ENCODE data around the gene MATCAP1. TPM values are rescaled to one million over a fixed set of nuclear protein-coding genes. Genes with fewer than 3 reads are reported as not detected.
A peak's percentile ranks its signal among the peaks of the same experiment; 100 is the strongest.

The MATCAP1 gene
- total RNA-seq, 1 donor from 2014 or later = 6.7 TPM

DNA sequence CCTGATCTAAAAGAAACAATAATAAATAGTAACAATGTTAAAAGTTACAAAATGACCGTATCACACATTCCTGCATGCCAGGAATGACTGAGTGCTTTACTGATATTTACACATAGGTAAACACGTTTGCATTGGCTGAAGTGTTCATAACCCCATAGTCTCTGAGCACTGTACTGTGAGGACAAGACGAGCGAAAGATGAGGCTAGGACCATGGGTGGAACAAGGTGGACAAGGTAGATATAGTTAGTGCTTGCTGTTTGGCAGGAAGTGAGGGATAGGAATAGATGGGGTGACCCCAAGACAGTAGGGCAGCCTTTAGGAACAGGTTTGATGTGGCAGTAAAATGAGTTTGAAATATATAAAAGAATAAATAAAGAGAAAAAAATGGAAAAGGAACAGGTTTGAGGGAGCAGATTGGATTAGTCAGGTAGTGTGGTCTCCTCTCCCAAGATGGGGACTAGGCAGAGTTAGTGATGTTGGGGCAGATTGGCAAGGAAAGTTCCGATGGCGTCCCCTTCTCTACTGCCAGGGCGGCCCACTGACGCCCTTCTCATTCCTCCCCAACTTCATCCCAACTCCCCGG, 7.7 kb upstream of the MATCAP1 start:
- no peak for DNase-seq (ENCODE audit: low read depth in 2 of 2)

DNA sequence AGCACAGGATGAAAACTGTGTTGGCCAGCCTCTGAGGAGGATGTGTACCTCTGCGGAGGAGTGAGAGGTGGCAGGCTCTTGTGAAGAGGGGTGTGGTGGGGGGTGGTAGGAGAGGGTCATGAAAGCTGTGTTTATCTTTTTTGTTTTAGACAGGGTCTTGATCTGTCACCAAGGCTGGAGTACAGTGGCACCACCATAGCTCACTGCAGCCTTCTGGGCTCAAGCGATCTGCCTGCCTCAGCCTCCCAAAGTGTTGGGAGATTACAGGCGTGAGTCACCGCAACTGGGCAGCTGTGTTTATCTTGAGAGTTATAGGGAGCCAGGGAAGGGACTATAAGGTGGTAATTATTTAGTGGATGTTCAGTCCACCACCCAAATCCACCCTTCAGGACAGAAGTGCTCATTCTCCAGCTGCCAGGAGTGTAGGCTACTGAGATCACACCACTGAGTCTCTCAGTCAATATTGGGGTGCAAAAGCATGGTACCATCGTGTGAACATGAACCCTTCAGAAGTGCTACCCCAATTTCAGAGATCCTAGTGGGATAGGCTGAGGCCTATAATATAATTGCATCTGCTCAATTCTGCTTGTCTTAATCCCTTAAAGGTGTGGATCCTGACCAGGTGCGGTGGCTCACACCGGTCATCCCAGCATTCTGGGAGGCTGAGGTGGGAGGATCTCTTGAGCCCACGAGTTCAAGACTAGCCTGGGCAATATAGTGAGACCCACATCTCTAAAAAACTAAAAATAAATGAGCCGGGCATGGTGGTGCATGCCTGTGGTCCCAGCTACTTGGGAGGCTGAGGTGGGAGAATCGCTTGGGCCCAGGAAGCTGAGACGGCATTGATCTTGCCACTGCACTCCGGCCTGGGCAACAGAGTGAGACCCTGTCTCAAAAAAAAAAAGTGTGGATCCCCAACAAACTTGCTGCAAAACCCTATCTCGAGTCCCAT, 7.0 kb upstream of the MATCAP1 start:
- peak in 1 of 2 donors; percentile 34 for DNase-seq (ENCODE audit: low read depth in 2 of 2)

DNA sequence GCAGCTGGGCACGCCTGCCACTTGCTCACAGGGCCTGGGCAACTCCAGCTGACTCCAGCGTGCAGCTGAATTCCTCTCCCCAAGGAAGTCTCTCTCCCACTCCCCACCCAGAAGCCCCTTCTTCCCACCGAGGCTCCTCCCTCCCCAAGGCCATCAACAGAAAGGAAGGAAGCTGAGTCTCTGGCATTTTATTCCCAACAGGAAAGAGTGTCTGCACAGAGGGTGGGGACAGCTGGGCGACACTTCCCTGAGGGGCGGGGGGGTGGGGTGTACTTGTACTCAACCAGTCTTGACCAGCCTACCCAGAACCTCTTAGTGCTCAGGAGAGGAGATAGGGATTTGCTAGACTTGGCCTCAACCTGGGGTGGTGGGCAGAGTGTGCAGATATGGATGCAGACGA, 6.3 kb upstream of the MATCAP1 start, which contains the start of gene EXOC3L1:
Gene EXOC3L1, minus strand, starts transcription at position 96 of the 400 bp plus-strand sequence. CDS start 460 bp downstream, outside the sequence.
- no peak for DNase-seq (ENCODE audit: low read depth in 2 of 2)

DNA sequence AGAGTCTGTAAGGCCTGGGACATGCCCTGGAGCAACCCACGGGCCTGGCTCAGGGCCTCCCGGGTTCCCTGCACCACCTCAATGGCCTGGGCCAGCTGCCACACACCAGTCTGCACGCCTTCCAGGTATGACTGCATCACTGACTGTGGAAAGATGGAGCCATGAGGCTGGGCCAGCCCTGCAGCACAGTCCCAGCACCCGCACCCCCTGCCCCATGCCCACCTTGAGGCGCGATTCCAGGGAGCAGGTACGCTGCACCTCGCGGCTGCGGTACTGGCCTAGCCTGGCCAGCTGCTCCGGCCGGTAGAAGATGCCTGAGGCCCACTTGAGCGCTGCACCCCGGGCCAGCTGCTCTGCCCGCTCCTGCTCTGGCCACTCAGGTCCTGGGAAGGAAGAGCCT, 5.0 kb upstream of the MATCAP1 start:
- no peak for DNase-seq (ENCODE audit: low read depth in 2 of 2)

DNA sequence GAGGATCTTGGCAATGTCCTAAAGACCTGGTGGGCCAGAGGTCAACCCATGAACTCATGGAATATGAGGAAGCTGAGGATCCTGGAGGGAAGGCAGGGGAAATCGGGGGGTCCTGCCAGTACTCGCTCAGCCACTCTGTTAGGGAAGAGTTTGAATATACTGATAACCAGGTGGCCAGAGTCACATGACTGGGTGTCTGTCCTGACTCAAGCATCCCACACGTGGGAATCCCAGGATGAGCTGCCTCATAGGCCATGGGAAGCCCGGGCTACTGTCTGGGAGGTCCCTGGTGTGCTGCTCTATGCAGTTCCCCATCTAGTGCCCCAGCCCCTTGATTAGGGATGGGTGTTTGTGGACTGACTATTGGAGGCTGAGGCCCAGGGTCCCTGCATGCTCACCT, 4.6 kb upstream of the MATCAP1 start:
- no peak for DNase-seq (ENCODE audit: low read depth in 2 of 2)

DNA sequence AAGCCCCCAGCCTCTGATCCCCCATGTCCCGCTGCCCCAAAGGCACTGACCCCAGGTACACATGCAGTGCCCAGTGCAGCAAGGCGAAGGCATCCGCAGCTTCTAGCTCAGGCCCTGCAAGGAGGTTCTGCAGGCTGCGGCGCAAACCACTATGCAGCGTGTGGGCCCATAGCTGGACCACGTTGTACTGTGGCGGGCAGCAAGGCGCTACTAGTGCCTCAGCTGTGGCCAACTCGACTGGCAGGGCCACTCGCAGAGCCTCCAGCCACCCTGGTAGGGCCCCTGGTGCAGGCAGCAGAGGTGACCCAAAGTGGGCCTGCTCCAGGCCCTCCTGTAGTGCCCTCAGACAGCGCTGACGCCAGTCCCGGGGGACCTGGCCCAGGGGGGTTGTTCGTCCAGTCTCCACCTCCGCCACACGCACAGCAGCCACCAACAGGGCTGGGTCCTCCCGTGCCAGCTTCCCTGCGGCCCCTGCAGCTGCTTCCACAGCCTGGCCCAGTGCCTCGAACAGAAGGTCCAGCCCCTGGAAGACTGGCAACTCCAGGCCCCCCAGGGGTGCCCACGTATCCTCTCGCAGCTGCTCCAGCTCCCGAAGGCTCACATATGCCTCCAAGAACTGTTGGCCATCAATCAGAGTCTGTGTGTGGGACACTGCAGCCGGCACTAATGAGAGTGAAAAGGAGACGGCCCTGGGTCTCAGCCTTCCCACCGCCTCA, 3.6 kb upstream of the MATCAP1 start:
- DNase-seq (ENCODE audit: low read depth in 2 of 2) = no peak

DNA sequence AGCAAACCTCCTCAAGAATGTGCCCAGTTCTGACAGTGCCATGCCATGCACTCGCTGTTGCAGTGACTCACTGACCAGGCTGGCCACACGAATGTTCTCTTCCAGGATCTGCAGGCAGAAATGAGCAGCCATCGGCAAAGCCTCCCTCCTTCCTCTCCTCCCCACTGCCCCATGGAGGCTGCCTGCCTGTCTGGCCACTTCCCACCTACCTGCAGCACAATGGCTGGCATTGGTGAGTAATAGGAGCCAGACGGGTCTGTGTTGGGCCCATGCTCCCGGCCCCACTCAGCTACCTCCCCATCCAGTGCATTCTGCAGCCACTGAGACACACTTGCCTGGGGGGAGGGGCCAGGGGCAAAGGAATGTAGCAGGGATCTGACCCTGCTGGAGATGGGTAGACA, 2.8 kb upstream of the MATCAP1 start:
- DNase-seq (ENCODE audit: low read depth in 2 of 2) = no peak

DNA sequence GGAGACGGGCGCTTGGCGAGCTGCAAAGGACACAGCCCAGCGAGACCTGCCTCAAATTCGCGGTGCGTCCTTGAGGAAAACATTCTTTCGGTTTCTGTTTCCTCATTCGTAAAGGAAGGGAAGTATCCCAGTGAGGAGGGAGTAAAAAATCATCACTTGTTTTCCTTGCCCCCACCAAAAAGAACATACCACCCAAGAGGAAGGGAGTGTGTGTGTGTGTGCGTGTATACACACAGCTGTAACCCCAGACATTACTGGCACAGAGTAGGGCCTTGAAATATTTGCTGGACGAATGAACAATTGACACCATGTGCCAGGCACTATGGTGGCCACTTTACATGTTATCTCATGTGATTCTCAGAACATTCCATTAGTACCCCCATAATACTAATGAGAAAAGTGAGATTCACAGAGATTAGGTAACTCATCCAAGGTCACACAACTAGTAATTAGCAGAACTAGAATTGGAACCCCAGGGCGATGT, 1.9 kb upstream of the MATCAP1 start:
- DNase-seq (ENCODE audit: low read depth in 2 of 2) = no peak

DNA sequence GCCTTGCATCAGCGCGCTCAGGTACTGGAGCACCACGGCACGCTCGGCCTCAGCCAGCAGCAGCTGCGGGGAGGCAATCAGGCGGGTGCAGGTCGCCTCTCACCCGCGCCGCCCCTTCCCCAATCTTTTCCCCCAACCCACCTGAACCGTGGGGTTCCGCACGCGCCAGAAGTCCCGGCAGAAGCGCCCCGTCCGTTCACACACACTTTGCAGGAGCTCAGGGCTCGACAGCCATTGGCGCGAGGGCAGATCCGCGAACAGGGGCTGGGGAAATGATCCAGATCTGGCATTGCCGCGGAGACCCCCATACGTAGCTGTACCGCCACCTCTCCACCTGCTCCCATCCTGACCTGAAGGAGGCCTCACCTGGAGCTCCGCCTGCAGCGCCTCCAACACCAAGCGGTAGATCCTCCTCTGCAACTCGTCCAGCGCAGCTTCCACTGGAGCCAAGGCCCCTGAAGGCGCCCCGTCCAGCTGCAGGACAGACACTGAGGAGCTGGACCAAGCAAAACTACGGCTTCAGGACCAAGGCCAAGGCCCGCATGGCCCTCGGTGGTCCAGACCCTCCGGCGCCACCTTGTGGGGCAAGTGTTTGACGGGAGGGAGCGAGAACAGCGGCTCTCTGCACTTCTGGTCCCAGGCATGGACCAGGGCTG, 1.4 kb upstream of the MATCAP1 start:
- DNase-seq (ENCODE audit: low read depth in 2 of 2) = peak; percentile 60 to 88

DNA sequence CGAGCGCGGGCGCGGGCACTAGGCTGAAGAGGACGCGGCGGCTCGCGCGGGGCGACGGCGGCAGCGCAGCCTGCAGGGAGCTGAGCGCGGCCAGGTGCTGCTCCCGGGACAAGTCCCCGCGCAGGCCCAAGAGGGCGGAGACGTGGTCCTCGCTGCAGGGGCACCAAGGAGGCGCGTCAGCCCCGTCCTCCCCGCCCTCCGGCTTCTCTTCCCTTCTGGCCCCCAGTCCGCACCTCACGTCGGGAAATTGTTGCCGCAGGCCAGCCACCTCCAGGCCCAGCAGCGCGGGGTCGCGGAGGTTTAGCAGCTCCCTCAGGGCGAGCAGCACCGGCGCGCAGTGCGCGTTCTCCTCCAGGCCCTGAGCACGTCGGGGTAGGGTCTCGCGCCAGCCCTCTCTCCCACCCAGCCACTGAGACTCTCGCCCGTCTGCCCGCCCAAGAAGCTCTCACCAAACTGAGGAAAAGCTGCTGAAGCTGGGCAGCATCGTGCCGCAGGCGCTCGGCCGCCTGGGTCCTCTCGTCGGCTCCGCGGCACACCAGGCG, 761 bp upstream of the MATCAP1 start:
- DNase-seq (ENCODE audit: low read depth in 2 of 2) = no peak

DNA sequence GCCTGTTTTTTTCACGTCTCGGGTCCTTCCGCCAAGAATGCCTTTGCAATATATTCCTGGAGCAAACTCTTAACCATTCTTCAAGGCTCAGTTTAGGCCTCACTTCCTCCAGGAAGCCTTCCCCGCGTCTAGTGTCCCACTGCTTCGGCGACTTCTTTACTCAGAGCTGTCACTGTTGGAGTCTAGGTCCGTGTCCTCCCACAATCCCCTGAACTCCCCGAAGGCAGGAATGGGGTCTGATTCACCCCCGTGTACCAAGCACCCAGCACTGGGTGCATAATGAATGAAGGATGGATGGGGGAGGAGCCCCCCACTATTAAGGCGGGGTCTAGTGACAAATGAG, 508 bp downstream of the MATCAP1 start:
- DNase-seq (ENCODE audit: low read depth in 2 of 2) = no peak

DNA sequence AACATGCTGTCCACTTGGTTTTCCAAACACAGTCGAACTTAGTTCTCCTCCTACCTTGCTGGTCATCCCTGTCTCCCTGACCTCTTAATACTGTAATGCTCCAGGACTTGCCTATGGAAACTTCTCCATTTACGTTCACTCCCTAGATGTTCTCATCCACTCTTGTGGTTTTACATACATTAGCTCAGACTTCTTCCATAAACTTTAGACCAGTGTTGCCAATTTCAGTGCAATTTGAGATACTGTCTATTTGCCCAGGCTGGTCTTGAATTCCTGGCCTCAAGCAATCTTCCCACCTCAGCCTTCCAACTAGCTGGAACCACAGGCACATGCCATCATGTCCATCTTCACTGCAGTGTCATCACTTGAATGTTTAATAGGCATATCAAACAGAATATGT, 1.5 kb downstream of the MATCAP1 start:
- no peak for DNase-seq (ENCODE audit: low read depth in 2 of 2)

DNA sequence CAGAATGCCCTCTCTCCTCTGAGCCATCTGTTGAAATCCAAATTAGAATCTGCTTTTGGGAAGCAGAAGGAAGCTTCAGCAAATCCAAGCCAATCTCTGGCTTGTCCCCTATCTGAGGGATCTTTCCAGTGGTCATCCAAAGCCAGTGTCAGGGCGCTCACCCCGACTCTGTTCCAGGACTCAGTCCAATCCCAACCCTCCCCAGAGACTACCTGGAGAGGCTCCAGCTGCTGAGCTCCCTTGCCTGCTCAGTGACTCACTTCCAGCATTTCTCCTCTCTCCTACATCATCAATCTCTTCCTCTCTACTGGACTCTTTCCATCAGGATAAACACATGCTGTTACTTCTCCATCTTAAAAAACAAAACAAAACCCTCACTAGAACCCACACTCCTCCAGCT, 2.4 kb downstream of the MATCAP1 start:
- DNase-seq (ENCODE audit: low read depth in 2 of 2) = peak in 1 of 2 donors; percentile 70

DNA sequence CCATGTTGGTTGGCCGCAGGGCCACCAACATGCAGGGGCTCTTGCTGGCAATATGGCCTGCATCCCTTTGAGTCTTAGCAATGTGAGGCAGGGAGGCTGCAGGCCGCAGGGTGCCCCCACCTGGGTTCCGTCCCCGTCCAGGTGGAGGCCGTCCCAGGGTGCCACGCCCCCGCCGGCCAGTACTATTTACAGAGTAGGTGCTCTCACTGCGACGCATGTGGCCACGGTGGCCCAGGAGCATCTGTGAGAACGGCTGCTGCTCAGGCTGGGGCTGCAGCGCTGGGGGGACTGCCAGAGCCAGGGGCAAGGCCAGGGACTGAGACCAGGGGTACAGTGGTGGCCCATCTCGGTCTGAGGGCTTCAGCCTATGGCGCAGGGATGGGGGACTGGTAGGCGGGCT, 3.6 kb downstream of the MATCAP1 start:
- DNase-seq (ENCODE audit: low read depth in 2 of 2) = no peak

DNA sequence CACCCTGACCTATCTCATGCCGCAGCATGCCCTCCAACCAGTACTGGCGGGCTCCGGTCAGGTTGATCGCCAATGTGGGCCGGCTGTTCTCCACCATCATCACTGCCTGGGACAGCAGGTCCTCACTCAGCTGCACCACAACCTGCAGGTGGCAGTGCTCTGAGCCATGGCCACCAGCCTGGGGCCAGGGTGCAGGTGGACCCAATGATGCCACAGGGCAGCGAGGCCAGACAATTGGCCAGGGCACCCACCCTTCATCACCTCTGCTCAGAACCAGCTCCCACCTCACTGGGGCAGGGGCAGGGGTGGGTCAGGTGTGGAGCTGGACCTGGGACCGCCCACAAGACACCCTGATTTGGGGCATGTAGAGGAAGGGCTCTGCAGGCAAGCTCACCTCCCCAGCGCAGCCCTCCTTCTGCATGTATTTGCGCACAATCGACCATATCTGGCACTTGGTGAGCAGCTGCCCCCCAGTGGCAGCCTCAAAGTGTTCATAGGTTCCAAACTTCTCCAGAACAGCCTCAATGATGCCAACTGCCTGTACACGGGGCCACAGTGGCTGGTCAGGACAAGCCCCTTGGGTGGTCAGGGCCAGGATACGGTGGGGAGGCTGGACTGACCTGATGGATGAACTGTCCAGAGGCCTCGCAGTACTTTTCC, 4.2 kb downstream of the MATCAP1 start:
- peak in 1 of 2 donors; percentile 24 for DNase-seq (ENCODE audit: low read depth in 2 of 2)

DNA sequence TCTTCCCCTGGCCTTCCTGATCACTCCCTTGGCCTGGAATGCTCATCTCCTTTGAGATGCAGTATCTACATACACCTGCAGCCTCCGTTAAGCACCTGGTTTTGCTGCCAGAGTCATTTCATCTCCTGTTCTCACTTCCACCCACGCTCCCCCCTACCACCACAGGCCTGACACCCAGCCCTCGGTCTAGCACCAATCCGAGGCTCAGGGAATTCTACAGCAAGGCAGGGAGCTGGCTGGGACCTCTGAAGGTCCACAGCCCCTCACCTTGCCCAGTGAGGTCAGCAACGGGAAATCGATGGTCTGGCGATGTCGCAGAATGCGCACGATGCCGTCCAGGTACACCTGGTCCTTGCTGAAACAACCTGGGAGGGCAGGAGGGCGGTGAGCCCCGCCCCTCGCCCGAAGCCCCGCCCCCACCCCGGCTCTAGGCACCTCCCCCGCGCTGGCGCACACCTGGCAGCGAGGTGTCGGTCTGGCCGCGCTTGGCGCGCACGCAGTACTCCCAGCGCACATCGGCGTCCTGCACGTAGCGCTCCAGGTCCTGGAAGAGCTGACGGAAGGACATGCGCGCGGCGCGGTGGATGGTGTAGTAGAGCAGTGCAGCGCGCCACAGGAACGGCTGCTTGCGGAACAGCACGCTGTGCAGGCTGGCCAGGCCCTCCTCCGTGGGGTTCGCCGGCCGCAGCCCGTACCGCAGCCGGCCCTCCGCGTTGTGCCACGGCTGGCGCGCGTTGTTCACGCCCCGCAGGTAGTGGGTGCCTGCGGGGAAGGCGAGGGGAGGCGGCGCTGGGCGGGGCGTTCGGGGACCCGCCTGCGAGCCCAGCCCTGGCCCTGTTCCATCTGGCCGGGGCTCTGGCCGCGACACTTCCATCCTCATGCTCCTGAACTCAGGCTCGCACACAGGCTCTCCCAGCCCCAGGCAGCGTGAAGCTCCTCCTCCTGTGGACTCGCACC, 5.7 kb downstream of the MATCAP1 start:
- DNase-seq (ENCODE audit: low read depth in 2 of 2) = peak in 1 of 2 donors; percentile 57

DNA sequence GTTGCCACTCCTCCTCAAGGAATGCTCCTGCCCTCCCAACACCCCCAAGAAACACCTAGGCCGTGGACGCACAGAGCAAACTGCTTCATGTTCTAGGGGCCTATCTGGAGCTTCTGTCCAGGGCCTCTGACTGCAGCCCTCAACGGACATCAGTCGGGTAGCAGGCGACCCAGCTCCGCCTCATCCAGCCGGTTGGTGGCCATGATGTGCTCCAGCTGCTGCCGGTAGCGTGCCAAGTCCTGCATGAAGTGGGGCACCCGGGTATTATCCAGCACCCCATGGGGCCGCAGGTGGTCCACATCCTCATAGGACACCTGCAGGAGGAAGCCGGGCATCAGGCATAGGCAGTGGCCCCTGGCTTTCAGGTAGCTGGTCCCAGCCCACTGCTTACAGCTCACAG, 7.1 kb downstream of the MATCAP1 start:
- DNase-seq (ENCODE audit: low read depth in 2 of 2) = no peak

DNA sequence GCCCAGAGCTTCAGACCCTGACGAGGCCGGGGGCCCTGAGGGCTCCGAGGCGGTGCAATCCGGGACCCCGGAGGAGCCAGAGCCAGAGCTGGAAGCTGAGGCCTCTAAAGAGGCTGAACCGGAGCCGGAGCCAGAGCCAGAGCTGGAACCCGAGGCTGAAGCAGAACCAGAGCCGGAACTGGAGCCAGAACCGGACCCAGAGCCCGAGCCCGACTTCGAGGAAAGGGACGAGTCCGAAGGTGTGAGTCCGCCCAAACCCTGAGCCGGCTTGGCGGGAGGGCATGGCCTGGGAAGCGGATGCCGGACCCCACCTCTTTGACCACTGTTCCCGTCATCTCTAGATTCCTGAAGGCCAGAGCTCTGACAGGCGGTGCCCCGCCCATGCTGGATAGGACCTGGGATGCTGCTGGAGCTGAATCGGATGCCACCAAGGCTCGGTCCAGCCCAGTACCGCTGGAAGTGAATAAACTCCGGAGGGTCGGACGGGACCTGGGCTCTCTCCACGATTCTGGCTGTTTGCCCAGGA, 9.0 kb downstream of the MATCAP1 start:
- no peak for DNase-seq (ENCODE audit: low read depth in 2 of 2)
